Heart left ventricle (tissue), 13 donors: ENCODE measurements around the gene CLDN11.

Experiments
- CTCF ChIP-seq, 12 donors: fragments of 200-600 bp; sonication (generic) in 4 of 12; IDR thresholded peaks; one replicate each; pipeline versions ENCODE4 v1.5.0 to v1.8.0; 2018 to 2022; ENCODE audit warnings: antibody characterized with exemption in 12 of 12, mild to moderate bottlenecking in 5 of 12
- POLR2A ChIP-seq, 2 donors: fragments of 450-650 bp; IDR thresholded peaks; one replicate each; pipeline ENCODE4 v1.6.1; 2017; ENCODE audit warnings: antibody characterized with exemption in 2 of 2, mild to moderate bottlenecking in 2 of 2, moderate library complexity in 2 of 2
- donor health status: ischemic (EF 13 %, LVEDD 7.1; RV severe dilation, severe dysfunction).
- donor health status: DM: no; HTN: yes; CAD: no.
- donor health status: DM: no; HTN: no; CAD: no.
- donor health status: ischemic (EF 25% LVEDD 6.9; RV normal size, moderate dysfunction).
- donor health status: ischemic (EF 25% LVEDD 5.7; RV mildly dilated, moderate dysfunction).
- donor health status: ischemic (EF 35%, LVEDD 5.7; RV mildly dilated, moderate dysfunction).
- donor health status: nonischemic (EF 11% LVEDD 7.7; RV severe dilation, severe dysfunction).
- donor health status: DM: yes; HTN: yes; CAD: no.
- donor health status: PGD.
- donor health status: ischemic (EF 29% LVEDD 5.4; RV normal size, mild dysfunction).
- donor health status: nonischemic (EF 23%, LVEDD 6.1; RV moderate dilation, normal function).

- TF ChIP-seq CTCF (IDR thresholded peaks at IDR 0.05) = no peak
- TF ChIP-seq POLR2A (IDR thresholded peaks at IDR 0.05) = no peak
These were observed 24.3 kb downstream of the CLDN11 start for GRCh38 chr3:170442947-170443346.
